Measurements from ENCODE around the gene C19orf38. TPM values are rescaled to one million over a fixed set of nuclear protein-coding genes. Genes with fewer than 3 reads are reported as not detected.
A peak's percentile ranks its signal among the peaks of the same experiment; 100 is the strongest.

Gene C19orf38
- total RNA-seq, 1 experiment from 2014 or later, result not detected

- TF ChIP-seq ATF3 (CRISPR knock-in tag; conservative IDR thresholded peaks at IDR 0.05) (no peak), CTCF (IDR thresholded peaks at IDR 0.05) (0 out of 2 replicates have a peak, but pooled peaks have one; percentile 29), ZNF281 (CRISPR knock-in tag; IDR thresholded peaks at IDR 0.05) (no peak), E2F4 (CRISPR knock-in tag; IDR thresholded peaks at IDR 0.05; ENCODE audit: borderline replicate concordance, low read depth) (no peak)
- peaks cover 6% of the 10 kb centered on the region for H3K4me1 Mint-ChIP-seq
- peak; percentile 63 for ATAC-seq
- ChIA-PET CTCF (interaction anchor here (0.5 to 2.7 kb wide), 26 partner anchors 10 to 236 kb away, joined by 3 to 30 read pairs (median 5); partner anchors contain the start of genes C19orf38, CARM1, DNM2 and SLC44A2), POLR2A (no interaction called here)
- H3K36me3 Mint-ChIP-seq, result no peaks in the 10 kb centered on the region
- H3K27ac Mint-ChIP-seq, result no peak overlapping the region; the same call in 1 of the 2 replicates
- H3K4me3 Mint-ChIP-seq, result no peak overlapping the region
- peak; percentile 78 for DNase-seq (ENCODE audit: low spot score)
- no peaks in the 10 kb centered on the region; the same call in 1 of the 2 replicates for H3K27me3 Mint-ChIP-seq (ENCODE audit: low read depth)
- no peaks in the 10 kb centered on the region for H3K9me3 Mint-ChIP-seq
Measured at GRCh38 chr19:10861103-10861651, 13.0 kb downstream of the C19orf38 start.

- CTCF ChIA-PET, result interaction anchor here (0.5 to 4.2 kb wide), 7 partner anchors 8 to 325 kb away, joined by 3 to 75 read pairs (median 5); partner anchors contain the start of genes CARM1, DNM2 and QTRT1
- H3K9me3 Mint-ChIP-seq, result no peaks in the 10 kb centered on the region
- TF ChIP-seq ZNF138 (CRISPR knock-in tag; conservative IDR thresholded peaks at IDR 0.05) (no peak), NFE2L1 (CRISPR knock-in tag; IDR thresholded peaks at IDR 0.05) (no peak), ESRRA (CRISPR knock-in tag; IDR thresholded peaks at IDR 0.05; ENCODE audit: borderline replicate concordance) (no peak)
- H3K27me3 Mint-ChIP-seq (ENCODE audit: low read depth), result no peaks in the 10 kb centered on the region; the same call in 1 of the 2 replicates
- H3K4me1 Mint-ChIP-seq, result peaks cover 6% of the 10 kb centered on the region
- DNase-seq (ENCODE audit: low spot score), result no peak
- H3K4me3 Mint-ChIP-seq, result no peak overlapping the region
- POLR2A ChIA-PET, result no interaction called here
- no peak for ATAC-seq
- no peaks in the 10 kb centered on the region for H3K36me3 Mint-ChIP-seq
- H3K27ac Mint-ChIP-seq, result no peak overlapping the region
Measured at GRCh38 chr19:10862561-10863106, 14.4 kb downstream of the C19orf38 start.

DNA sequence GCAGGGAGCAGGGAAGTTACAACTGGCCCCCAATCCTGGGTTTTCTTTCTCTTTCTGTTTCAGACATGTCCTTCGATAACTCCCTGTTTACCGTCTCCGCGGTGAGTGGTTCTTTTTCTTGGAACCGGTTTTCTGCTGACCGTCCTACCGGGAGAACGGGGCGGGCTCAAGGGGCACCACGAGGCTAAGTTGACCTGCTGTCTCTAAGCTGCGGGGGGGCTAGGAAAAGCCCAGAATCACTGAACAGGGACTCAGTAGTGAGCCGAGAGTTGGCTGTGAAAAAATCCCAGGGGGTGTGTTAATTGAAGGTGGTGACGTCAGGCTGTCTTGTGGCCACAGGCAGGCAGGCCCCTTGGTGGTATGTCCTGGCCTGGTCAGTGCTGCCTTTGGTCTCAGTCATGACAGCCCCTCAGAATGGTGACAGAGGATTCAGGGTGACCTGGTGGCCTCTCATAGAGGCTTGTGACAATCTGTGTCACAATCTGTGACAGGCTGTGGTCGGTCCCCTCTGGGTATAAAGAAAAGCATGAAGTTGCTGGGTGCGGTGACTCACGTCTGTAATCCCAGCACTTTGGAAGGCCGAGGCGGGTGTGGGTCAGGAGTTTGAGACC lies 15.0 kb downstream of the C19orf38 start:
- H3K36me3 Mint-ChIP-seq, result no peaks in the 10 kb centered on the region
- no peaks in the 10 kb centered on the region for H3K9me3 Mint-ChIP-seq
- H3K4me3 Mint-ChIP-seq, result no peak overlapping the region
- ATAC-seq (no peak), DNase-seq (ENCODE audit: low spot score) (no peak)
- ChIA-PET POLR2A (no interaction called here), CTCF (interaction anchor here (1.0 to 4.2 kb wide), 13 partner anchors 8 to 162 kb away, joined by 3 to 75 read pairs (median 22); partner anchors contain the start of genes CARM1, DNM2, QTRT1 and TMED1)
- H3K27me3 Mint-ChIP-seq (ENCODE audit: low read depth), result no peaks in the 10 kb centered on the region; the same call in 1 of the 2 replicates
- H3K4me1 Mint-ChIP-seq, result peaks cover 6% of the 10 kb centered on the region
- no peak overlapping the region for H3K27ac Mint-ChIP-seq
- no peak for TF ChIP-seq ZNF423 (CRISPR knock-in tag; IDR thresholded peaks at IDR 0.05)
- TF ChIP-seq, protein P1, sequence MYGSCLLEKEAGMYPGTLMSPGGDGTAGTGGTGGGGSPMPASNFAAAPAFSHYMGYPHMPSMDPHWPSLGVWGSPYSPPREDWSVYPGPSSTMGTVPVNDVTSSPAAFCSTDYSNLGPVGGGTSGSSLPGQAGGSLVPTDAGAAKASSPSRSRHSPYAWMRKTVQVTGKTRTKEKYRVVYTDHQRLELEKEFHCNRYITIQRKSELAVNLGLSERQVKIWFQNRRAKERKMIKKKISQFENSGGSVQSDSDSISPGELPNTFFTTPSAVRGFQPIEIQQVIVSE (CRISPR knock-in tag; IDR thresholded peaks at IDR 0.05; ENCODE audit: borderline replicate concordance), result no peak
- TF ChIP-seq, protein P2, sequence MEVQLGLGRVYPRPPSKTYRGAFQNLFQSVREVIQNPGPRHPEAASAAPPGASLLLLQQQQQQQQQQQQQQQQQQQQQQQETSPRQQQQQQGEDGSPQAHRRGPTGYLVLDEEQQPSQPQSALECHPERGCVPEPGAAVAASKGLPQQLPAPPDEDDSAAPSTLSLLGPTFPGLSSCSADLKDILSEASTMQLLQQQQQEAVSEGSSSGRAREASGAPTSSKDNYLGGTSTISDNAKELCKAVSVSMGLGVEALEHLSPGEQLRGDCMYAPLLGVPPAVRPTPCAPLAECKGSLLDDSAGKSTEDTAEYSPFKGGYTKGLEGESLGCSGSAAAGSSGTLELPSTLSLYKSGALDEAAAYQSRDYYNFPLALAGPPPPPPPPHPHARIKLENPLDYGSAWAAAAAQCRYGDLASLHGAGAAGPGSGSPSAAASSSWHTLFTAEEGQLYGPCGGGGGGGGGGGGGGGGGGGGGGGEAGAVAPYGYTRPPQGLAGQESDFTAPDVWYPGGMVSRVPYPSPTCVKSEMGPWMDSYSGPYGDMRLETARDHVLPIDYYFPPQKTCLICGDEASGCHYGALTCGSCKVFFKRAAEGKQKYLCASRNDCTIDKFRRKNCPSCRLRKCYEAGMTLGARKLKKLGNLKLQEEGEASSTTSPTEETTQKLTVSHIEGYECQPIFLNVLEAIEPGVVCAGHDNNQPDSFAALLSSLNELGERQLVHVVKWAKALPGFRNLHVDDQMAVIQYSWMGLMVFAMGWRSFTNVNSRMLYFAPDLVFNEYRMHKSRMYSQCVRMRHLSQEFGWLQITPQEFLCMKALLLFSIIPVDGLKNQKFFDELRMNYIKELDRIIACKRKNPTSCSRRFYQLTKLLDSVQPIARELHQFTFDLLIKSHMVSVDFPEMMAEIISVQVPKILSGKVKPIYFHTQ (CRISPR knock-in tag; IDR thresholded peaks at IDR 0.05), result no peak
- TF ChIP-seq HMGXB4 (CRISPR knock-in tag; IDR thresholded peaks at IDR 0.05), result no peak
- TF ChIP-seq, protein P3, sequence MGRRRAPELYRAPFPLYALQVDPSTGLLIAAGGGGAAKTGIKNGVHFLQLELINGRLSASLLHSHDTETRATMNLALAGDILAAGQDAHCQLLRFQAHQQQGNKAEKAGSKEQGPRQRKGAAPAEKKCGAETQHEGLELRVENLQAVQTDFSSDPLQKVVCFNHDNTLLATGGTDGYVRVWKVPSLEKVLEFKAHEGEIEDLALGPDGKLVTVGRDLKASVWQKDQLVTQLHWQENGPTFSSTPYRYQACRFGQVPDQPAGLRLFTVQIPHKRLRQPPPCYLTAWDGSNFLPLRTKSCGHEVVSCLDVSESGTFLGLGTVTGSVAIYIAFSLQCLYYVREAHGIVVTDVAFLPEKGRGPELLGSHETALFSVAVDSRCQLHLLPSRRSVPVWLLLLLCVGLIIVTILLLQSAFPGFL (CRISPR knock-in tag; IDR thresholded peaks at IDR 0.05; ENCODE audit: borderline replicate concordance), result no peak
- TF ChIP-seq, protein P4, sequence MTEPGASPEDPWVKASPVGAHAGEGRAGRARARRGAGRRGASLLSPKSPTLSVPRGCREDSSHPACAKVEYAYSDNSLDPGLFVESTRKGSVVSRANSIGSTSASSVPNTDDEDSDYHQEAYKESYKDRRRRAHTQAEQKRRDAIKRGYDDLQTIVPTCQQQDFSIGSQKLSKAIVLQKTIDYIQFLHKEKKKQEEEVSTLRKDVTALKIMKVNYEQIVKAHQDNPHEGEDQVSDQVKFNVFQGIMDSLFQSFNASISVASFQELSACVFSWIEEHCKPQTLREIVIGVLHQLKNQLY (CRISPR knock-in tag; IDR thresholded peaks at IDR 0.05), result no peak
- TF ChIP-seq KAT7 (CRISPR knock-in tag; IDR thresholded peaks at IDR 0.05; ENCODE audit: borderline replicate concordance), result no peak
- TF ChIP-seq ZNF121 (CRISPR knock-in tag; IDR thresholded peaks at IDR 0.05), result no peak

Data from WTC11 (cell line).